Activated CD4-positive, alpha-beta T cell treated with anti-CD3 and anti-CD28 coated beads, Interleukin-2, amount 10 ng/mL, durations not matched to agents 7 days and 5 days (primary cell): ENCODE measurements around the gene CCDC177. TPM values are rescaled to one million over a fixed set of nuclear protein-coding genes. Genes with fewer than 3 reads are reported as not detected.
A peak's percentile ranks its signal among the peaks of the same experiment; 100 is the strongest.

Experiments used
- CTCF ChIA-PET: fragments of 350-600 bp; sonication (Branson Sonifier 250); formaldehyde crosslinking; loops from one replicate; lab custom pipeline; 2021; ENCODE audit warnings: antibody characterized with exemption; lab: Charles Lee
- POLR2A ChIA-PET: fragments of 350-600 bp; sonication (Branson Sonifier 250); formaldehyde crosslinking; loops from one replicate; lab custom pipeline; 2021; ENCODE audit warnings: antibody characterized with exemption; lab: Charles Lee
- DNase-seq: peaks from one replicate; pipeline ENCODE4 v3.0.0-alpha.2; 2020
- H3K27ac Mint-ChIP-seq: one replicate; pipeline ENCODE4 v1.8.0; 2021; ENCODE audit warnings: mild to moderate bottlenecking, moderate library complexity, mixed read lengths
- H3K27me3 Mint-ChIP-seq: one replicate; pipeline ENCODE4 v1.8.0; 2021; ENCODE audit warnings: mixed read lengths
- H3K36me3 Mint-ChIP-seq: one replicate; pipeline ENCODE4 v1.8.0; 2021; ENCODE audit warnings: low read depth, mixed read lengths
- H3K4me1 Mint-ChIP-seq: one replicate; pipeline ENCODE4 v1.8.0; 2021; ENCODE audit warnings: mixed read lengths
- H3K4me3 Mint-ChIP-seq: one replicate; pipeline ENCODE4 v1.8.0; 2021; ENCODE audit warnings: mild to moderate bottlenecking, moderate library complexity, mixed read lengths
- H3K9me3 Mint-ChIP-seq: one replicate; pipeline ENCODE4 v1.8.0; 2021; ENCODE audit warnings: mixed read lengths
- total RNA-seq, 2 experiments: library from RNA; stranded (reverse); gene quantifications; one replicate each; pipeline ENCODE4 v1.2.3, GENCODE V29; 2021

Gene CCDC177
- total RNA-seq, 2 experiments from 2014 or later = not detected

GRCh38 chr14:69593018-69593677, 18.5 kb upstream of the CCDC177 start:
- H3K4me1 Mint-ChIP-seq = no peaks in the 10 kb centered on the region
- H3K27me3 Mint-ChIP-seq = no peaks in the 10 kb centered on the region
- ChIA-PET CTCF (interaction anchor here (0.6 to 1.4 kb wide), 3 partner anchors 36 to 214 kb away, joined by 3 to 5 read pairs (median 4); no protein-coding TSS in a partner anchor), POLR2A (no interaction called here)
- H3K9me3 Mint-ChIP-seq = no peaks in the 10 kb centered on the region
- no peak overlapping the region for H3K27ac Mint-ChIP-seq
- DNase-seq = no peak
- H3K4me3 Mint-ChIP-seq = no peak overlapping the region
- H3K36me3 Mint-ChIP-seq = no peaks in the 10 kb centered on the region

DNA sequence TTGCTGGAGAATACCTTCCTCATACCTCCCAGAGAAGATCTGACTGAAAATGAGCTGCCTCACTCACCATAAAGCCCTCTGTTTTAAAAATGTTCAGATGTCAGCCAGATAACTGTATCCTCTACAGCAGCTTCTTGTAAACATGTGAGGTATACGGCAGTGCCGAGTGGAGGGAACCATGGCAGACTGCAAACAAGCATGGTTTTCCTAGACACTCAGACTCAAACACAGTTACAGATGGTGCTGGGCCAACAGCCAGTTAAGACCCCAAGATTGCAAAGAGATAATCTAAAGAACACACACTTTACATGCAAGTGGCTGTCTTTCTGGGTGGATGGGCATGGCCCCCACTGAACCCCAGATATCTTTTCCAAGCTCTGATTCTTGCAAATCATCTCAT, 16.6 kb upstream of the CCDC177 start:
- no peaks in the 10 kb centered on the region for H3K36me3 Mint-ChIP-seq
- POLR2A ChIA-PET = no interaction called here
- H3K27me3 Mint-ChIP-seq = no peaks in the 10 kb centered on the region
- H3K27ac Mint-ChIP-seq = no peak overlapping the region
- peaks cover 6% of the 10 kb centered on the region for H3K4me1 Mint-ChIP-seq
- DNase-seq = no peak
- CTCF ChIA-PET = interaction anchor here (1.0 kb wide), 1 partner anchor 14 kb away, joined by 4 read pairs; no protein-coding TSS in a partner anchor
- H3K4me3 Mint-ChIP-seq = no peak overlapping the region
- no peaks in the 10 kb centered on the region for H3K9me3 Mint-ChIP-seq

- H3K9me3 Mint-ChIP-seq = no peaks in the 10 kb centered on the region
- no peak overlapping the region for H3K27ac Mint-ChIP-seq
- DNase-seq = no peak
- POLR2A ChIA-PET = no interaction called here
- CTCF ChIA-PET = interaction anchor here (1.5 kb wide), 1 partner anchor 140 kb away, joined by 3 read pairs; no protein-coding TSS in a partner anchor
- no peaks in the 10 kb centered on the region for H3K27me3 Mint-ChIP-seq
- peaks cover 12% of the 10 kb centered on the region for H3K4me1 Mint-ChIP-seq
- no peak overlapping the region for H3K4me3 Mint-ChIP-seq
- H3K36me3 Mint-ChIP-seq = no peaks in the 10 kb centered on the region
Observed at GRCh38 chr14:69587389-69587788, 12.7 kb upstream of the CCDC177 start.

DNA sequence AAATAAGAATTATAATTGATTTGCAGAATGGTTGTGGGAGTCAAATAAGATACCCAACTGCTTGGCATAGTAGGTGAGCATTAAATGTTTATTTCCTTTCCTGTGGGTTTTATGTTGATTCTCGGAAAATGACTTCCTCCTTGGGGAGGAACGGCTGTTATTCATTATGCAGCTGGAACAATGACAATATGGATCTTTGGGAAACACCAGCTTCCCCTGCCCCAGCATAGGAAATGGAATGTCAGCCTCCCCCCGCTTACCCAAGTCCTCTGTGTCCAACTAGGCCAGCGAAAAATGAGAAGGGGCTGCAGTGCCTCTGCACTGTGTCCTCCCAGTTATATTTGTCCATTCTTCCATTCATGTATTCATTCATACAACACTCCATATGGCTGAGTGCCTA, 11.7 kb upstream of the CCDC177 start:
- ChIA-PET POLR2A (no interaction called here), CTCF (interaction anchor here (1.1 to 2.9 kb wide), 4 partner anchors 127 to 181 kb away, joined by 3 to 18 read pairs (median 8); partner anchors contain the start of gene SRSF5)
- H3K36me3 Mint-ChIP-seq = no peaks in the 10 kb centered on the region
- DNase-seq = no peak
- H3K27ac Mint-ChIP-seq = no peak overlapping the region
- no peaks in the 10 kb centered on the region for H3K9me3 Mint-ChIP-seq
- H3K27me3 Mint-ChIP-seq = no peaks in the 10 kb centered on the region
- H3K4me1 Mint-ChIP-seq = peaks cover 12% of the 10 kb centered on the region
- H3K4me3 Mint-ChIP-seq = no peak overlapping the region

GRCh38 chr14:69584389-69584788, 9.7 kb upstream of the CCDC177 start:
- Mint-ChIP-seq H3K27ac (no peak overlapping the region), H3K9me3 (no peaks in the 10 kb centered on the region), H3K4me1 (peaks cover 12% of the 10 kb centered on the region), H3K4me3 (no peak overlapping the region), H3K27me3 (peaks cover 6% of the 10 kb centered on the region), H3K36me3 (no peaks in the 10 kb centered on the region)
- ChIA-PET POLR2A (interaction anchor here (0.6 kb wide), 2 partner anchors 41 to 182 kb away, joined by 4 to 5 read pairs; no protein-coding TSS in a partner anchor), CTCF (interaction anchor here (0.5 to 2.9 kb wide), 14 partner anchors 8 to 599 kb away, joined by 3 to 18 read pairs (median 4); partner anchors contain the start of gene SRSF5)
- no peak for DNase-seq

GRCh38 chr14:69582829-69583228, 8.2 kb upstream of the CCDC177 start:
- no peaks in the 10 kb centered on the region for H3K36me3 Mint-ChIP-seq
- POLR2A ChIA-PET = no interaction called here
- CTCF ChIA-PET = interaction anchor here (2.0 kb wide), 1 partner anchor 144 kb away, joined by 7 read pairs; no protein-coding TSS in a partner anchor
- H3K27ac Mint-ChIP-seq = no peak overlapping the region
- H3K4me3 Mint-ChIP-seq = no peak overlapping the region
- H3K9me3 Mint-ChIP-seq = no peaks in the 10 kb centered on the region
- H3K27me3 Mint-ChIP-seq = peaks cover 13% of the 10 kb centered on the region
- DNase-seq = no peak
- peaks cover 12% of the 10 kb centered on the region for H3K4me1 Mint-ChIP-seq

GRCh38 chr14:69582212-69582611, 7.5 kb upstream of the CCDC177 start:
- ChIA-PET POLR2A (no interaction called here), CTCF (interaction anchor here (2.0 kb wide), 1 partner anchor 145 kb away, joined by 7 read pairs; no protein-coding TSS in a partner anchor)

DNA sequence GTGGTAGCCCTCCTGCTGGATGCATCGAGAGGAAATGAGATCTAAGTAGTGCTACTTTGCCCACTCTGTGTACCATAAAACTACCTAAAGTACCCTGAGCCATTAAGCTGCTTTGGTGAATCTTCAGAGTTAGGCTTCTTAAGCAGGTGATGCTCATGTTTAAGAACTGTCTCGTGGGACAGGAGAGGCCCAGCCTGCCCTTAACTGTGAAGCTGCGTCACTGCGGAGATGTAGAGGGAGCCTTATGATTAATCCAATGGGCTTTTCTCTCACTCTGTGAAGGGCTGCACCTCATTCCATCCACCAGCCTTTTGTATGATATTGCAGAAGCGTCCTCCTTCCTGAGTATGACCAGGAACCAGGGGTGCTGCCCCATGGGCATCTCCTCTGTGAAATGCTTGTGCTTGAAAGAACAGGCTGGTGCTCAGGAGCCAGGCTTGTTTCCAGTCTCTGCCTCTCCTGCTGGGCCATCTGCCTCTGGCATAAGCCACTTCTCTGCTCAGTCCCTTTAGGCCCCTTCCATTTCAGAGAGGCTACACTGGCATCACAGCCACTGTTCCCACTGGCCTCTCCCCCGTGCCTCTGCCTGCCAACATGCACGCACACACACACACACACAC, 6.8 kb upstream of the CCDC177 start:
- H3K4me1 Mint-ChIP-seq = peaks cover 6% of the 10 kb centered on the region
- H3K4me3 Mint-ChIP-seq = no peak overlapping the region
- H3K27me3 Mint-ChIP-seq = peaks cover 20% of the 10 kb centered on the region
- H3K36me3 Mint-ChIP-seq = no peaks in the 10 kb centered on the region
- no peaks in the 10 kb centered on the region for H3K9me3 Mint-ChIP-seq
- CTCF ChIA-PET = interaction anchor here (0.7 to 1.9 kb wide), 3 partner anchors 18 to 149 kb away, joined by 3 to 12 read pairs (median 4); no protein-coding TSS in a partner anchor
- no peak for DNase-seq
- POLR2A ChIA-PET = no interaction called here
- no peak overlapping the region for H3K27ac Mint-ChIP-seq

More at GRCh38 chr14:69582212-69582611, 7.5 kb upstream of the CCDC177 start:
- no peak for DNase-seq
- no peaks in the 10 kb centered on the region for H3K36me3 Mint-ChIP-seq
- no peaks in the 10 kb centered on the region for H3K9me3 Mint-ChIP-seq
- no peak overlapping the region for H3K4me3 Mint-ChIP-seq
- H3K4me1 Mint-ChIP-seq = peaks cover 6% of the 10 kb centered on the region
- H3K27ac Mint-ChIP-seq = no peak overlapping the region
- H3K27me3 Mint-ChIP-seq = peaks cover 15% of the 10 kb centered on the region

GRCh38 chr14:69580009-69580577, 5.4 kb upstream of the CCDC177 start:
- ChIA-PET CTCF (interaction anchor here (0.6 to 1.9 kb wide), 7 partner anchors 36 to 646 kb away, joined by 3 to 12 read pairs (median 4); no protein-coding TSS in a partner anchor), POLR2A (no interaction called here)
- H3K27ac Mint-ChIP-seq = no peak overlapping the region
- no peaks in the 10 kb centered on the region for H3K9me3 Mint-ChIP-seq
- peak; percentile 36 for DNase-seq
- no peaks in the 10 kb centered on the region for H3K36me3 Mint-ChIP-seq
- no peak overlapping the region for H3K4me3 Mint-ChIP-seq
- peaks cover 3% of the 10 kb centered on the region for H3K4me1 Mint-ChIP-seq
- H3K27me3 Mint-ChIP-seq = peaks cover 30% of the 10 kb centered on the region

DNA sequence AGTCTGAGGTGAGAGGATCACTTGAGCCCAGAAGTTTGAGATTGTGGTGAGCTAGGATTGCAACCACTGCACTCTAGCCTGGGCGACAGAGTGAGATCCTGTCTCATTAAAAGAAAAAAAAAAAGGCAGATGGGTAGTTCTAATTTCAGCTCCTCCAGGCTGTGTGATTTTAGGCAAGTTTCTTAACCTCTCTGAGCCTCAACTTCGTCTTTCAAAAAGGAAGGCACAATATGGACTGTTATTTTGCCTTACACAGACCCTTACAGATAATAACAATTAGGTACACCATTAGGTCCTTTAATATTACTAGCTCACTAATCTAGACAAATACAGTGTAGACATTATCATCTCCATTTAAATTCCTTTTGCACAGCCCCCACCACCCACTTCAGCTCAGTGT, 4.8 kb upstream of the CCDC177 start:
- no peak overlapping the region for H3K27ac Mint-ChIP-seq
- H3K36me3 Mint-ChIP-seq = peaks cover 2% of the 10 kb centered on the region
- DNase-seq = no peak
- H3K4me3 Mint-ChIP-seq = no peak overlapping the region
- CTCF ChIA-PET = interaction anchor here (1.1 to 1.9 kb wide), 4 partner anchors 36 to 147 kb away, joined by 4 to 12 read pairs (median 5); no protein-coding TSS in a partner anchor
- H3K27me3 Mint-ChIP-seq = peaks cover 35% of the 10 kb centered on the region
- H3K9me3 Mint-ChIP-seq = no peaks in the 10 kb centered on the region
- POLR2A ChIA-PET = no interaction called here
- peaks cover 3% of the 10 kb centered on the region for H3K4me1 Mint-ChIP-seq

DNA sequence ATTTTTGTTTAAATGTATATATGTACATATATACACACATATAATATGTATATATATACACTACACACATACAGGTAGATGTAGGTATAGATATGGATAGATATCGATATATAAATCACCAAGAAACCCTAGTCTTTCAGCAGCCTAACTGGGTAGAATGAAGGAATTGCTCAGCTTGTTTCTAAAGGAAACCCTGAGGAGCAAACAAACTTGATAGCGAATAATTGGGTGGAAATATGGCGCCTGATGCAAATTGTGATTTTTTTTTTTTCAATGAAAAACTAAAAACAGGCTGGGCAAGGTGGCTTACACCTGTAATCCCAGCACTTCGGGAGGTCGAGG, 254 bp upstream of the CCDC177 start:
- no peaks in the 10 kb centered on the region for H3K9me3 Mint-ChIP-seq
- H3K27ac Mint-ChIP-seq = no peak overlapping the region
- CTCF ChIA-PET = interaction anchor here (0.6 to 1.3 kb wide), 8 partner anchors 14 to 296 kb away, joined by 3 to 4 read pairs (median 3); no protein-coding TSS in a partner anchor
- H3K36me3 Mint-ChIP-seq = peaks cover 2% of the 10 kb centered on the region
- POLR2A ChIA-PET = no interaction called here
- peak overlapping the region; percentile 75 for H3K4me3 Mint-ChIP-seq
- DNase-seq = no peak
- H3K27me3 Mint-ChIP-seq = peaks cover 64% of the 10 kb centered on the region
- H3K4me1 Mint-ChIP-seq = peaks cover 14% of the 10 kb centered on the region

DNA sequence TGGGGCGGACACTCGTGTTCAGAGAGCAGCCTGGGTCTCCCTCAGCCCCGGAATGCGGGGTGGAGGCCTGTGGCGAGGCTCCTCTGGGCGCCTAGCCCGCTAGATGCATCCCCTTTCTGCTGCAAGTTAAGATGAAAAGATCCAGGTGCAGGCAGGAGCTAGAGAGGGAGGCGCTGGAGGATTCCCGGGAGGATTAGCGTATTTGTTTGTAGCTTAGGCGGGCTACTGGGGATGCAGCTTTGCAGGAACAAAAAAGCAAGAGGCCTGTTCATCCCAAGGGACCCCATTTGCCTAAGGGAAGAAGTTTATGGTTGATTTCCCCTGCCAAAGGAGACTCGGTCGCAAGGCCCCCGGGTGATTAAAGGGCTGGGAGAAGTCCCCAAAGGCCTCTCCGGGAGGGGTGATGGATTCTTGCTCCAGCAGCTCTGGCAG, 824 bp downstream of the CCDC177 start:
- H3K27me3 Mint-ChIP-seq = peaks cover 61% of the 10 kb centered on the region
- DNase-seq = no peak
- POLR2A ChIA-PET = no interaction called here
- CTCF ChIA-PET = interaction anchor here (0.7 to 1.2 kb wide), 4 partner anchors 11 to 119 kb away, joined by 3 to 5 read pairs (median 3); no protein-coding TSS in a partner anchor
- H3K27ac Mint-ChIP-seq = no peak overlapping the region
- H3K36me3 Mint-ChIP-seq = peaks cover 2% of the 10 kb centered on the region
- H3K4me3 Mint-ChIP-seq = peak overlapping the region; percentile 30
- peaks cover 14% of the 10 kb centered on the region for H3K4me1 Mint-ChIP-seq
- no peaks in the 10 kb centered on the region for H3K9me3 Mint-ChIP-seq
